Endodermal cell (in vitro differentiated cells): ENCODE measurements around the gene STAB1. TPM values are rescaled to one million over a fixed set of nuclear protein-coding genes. Genes with fewer than 3 reads are reported as not detected.

Source experiments
- DNase-seq: peaks from one replicate; pipeline ENCODE4 v3.0.0-alpha.2; 2017
- H3K27ac ChIP-seq: 2 replicates; pipeline ENCODE4 v1.5.1; 2013; ENCODE audit warnings: mild to moderate bottlenecking, low read depth, low read length, moderate library complexity
- H3K27me3 ChIP-seq: 2 replicates; pipeline ENCODE4 v1.6.1; 2013; ENCODE audit warnings: mild to moderate bottlenecking, low read length, moderate library complexity; ENCODE audit not compliant: insufficient read depth, control insufficient read depth, poor library complexity, severe bottlenecking
- H3K36me3 ChIP-seq: 2 replicates; pipeline ENCODE4 v1.7.0; 2013; ENCODE audit warnings: mild to moderate bottlenecking, low read length, moderate library complexity; ENCODE audit not compliant: control insufficient read depth, insufficient read depth
- H3K4me1 ChIP-seq: one replicate; pipeline ENCODE4 v1.7.0; 2013; ENCODE audit warnings: low read length; ENCODE audit not compliant: control insufficient read depth, insufficient read depth
- H3K4me3 ChIP-seq: 2 replicates; pipeline ENCODE4 v1.5.1; 2013; ENCODE audit warnings: mild to moderate bottlenecking, low read length, moderate library complexity
- H3K9ac ChIP-seq: 2 replicates; pipeline ENCODE4 v1.6.1; 2013; ENCODE audit warnings: mild to moderate bottlenecking, low read length, moderate library complexity; ENCODE audit not compliant: poor library complexity, severe bottlenecking; ENCODE audit errors: extremely low read depth
- H3K9me3 ChIP-seq: 2 replicates; pipeline ENCODE4 v1.6.1; 2013; ENCODE audit warnings: mild to moderate bottlenecking, low read length, moderate library complexity; ENCODE audit not compliant: control insufficient read depth
- H3K27ac Mint-ChIP-seq: 2 replicates; pipeline ENCODE4 v1.8.0; 2020; ENCODE audit warnings: mixed read lengths
- H3K27me3 Mint-ChIP-seq: 2 replicates; pipeline ENCODE4 v1.8.0; 2021; ENCODE audit warnings: mild to moderate bottlenecking, mixed read lengths; ENCODE audit not compliant: insufficient read depth
- H3K36me3 Mint-ChIP-seq: 2 replicates; pipeline ENCODE4 v1.8.0; 2020; ENCODE audit warnings: low read depth, mixed read lengths
- H3K4me1 Mint-ChIP-seq: 2 replicates; pipeline ENCODE4 v1.8.0; 2020; ENCODE audit warnings: mixed read lengths
- H3K4me3 Mint-ChIP-seq: 2 replicates; pipeline ENCODE4 v1.8.0; 2020; ENCODE audit warnings: mild to moderate bottlenecking, moderate library complexity, mixed read lengths
- H3K9me3 Mint-ChIP-seq: 2 replicates; pipeline ENCODE4 v1.8.0; 2020; ENCODE audit warnings: mild to moderate bottlenecking, mixed read lengths
- WGBS, 2 experiments: methylation state at CpG; one replicate each; pipeline versions ENCODE4 v1.1.5 to v1.1.7; 2013; ENCODE audit warnings: missing lambda C conversion rate in 2 of 2, mixed read lengths in 1 of 2; ENCODE audit not compliant: insufficient coverage in 1 of 2, insufficient read length in 1 of 2; 5-methylcytosine and 5-hydroxymethylcytosine counted together
- total RNA-seq, 2 donors: library from RNA; stranded (reverse); fragmentation: NEBNext Ultra II Directional in 1 of 2; extraction: Animal tissue kit (Norgen Biotek cat#: 25700) in 1 of 2; gene quantifications; 2 replicates in 1 of 2; 3 replicates in 1 of 2; pipeline ENCODE4 v1.2.1, GENCODE V29; 2021
- TF ChIP-seq, protein P1 (sequence below): fragments of 200-600 bp; sonication (generic); conservative IDR thresholded peaks from 2 replicates; pipeline ENCODE4 v1.5.0; 2021; ENCODE audit warnings: antibody characterized with exemption, mild to moderate bottlenecking

STAB1 gene
- total RNA-seq, 2 donors from 2014 or later = 0.24 to 0.55 TPM

DNA sequence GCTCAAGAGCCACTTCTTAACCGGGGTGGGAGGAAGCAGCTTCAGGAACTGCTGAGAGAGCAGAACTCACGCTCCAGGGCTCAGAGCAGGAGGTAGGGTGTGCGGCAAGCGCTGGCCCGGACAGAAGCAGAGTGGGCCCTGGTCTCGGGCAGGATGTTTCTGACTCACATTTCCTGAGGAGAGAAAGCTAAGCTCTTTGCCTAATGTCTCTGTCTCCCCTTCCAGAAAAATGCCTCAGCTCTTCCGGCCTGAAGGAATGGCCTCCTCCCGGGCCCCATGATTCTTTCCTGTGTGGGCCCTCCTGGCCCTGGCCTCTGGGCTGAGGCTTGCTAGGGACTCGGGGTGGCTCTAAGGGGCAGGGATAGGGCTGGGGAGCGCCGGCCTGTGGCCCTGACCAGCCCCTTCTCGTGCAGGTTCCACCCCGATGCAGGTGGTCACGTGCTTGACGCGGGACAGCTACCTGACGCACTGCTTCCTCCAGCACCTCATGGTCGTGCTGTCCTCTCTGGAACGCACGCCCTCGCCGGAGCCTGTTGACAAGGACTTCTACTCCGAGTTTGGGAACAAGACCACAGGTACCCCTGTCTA lies 4.1 kb upstream of the STAB1 start:
- no peaks in the 10 kb centered on the region for H3K9me3 Mint-ChIP-seq
- 96 to 97% methylated on average over 21 to 23 of the region's 23 CpGs for WGBS, 2 experiments
- H3K27ac Mint-ChIP-seq = no peak overlapping the region
- Histone ChIP-seq H3K36me3 (peaks cover 34% of the 10 kb centered on the region), H3K4me3 (no peak overlapping the region), H3K4me1 (no peaks in the 10 kb centered on the region), H3K9me3 (no peaks in the 10 kb centered on the region), H3K27ac (no peak overlapping the region), H3K9ac (no peak overlapping the region), H3K27me3 (no peaks in the 10 kb centered on the region)
- peaks cover 37% of the 10 kb centered on the region for H3K36me3 Mint-ChIP-seq
- TF ChIP-seq, protein P1, sequence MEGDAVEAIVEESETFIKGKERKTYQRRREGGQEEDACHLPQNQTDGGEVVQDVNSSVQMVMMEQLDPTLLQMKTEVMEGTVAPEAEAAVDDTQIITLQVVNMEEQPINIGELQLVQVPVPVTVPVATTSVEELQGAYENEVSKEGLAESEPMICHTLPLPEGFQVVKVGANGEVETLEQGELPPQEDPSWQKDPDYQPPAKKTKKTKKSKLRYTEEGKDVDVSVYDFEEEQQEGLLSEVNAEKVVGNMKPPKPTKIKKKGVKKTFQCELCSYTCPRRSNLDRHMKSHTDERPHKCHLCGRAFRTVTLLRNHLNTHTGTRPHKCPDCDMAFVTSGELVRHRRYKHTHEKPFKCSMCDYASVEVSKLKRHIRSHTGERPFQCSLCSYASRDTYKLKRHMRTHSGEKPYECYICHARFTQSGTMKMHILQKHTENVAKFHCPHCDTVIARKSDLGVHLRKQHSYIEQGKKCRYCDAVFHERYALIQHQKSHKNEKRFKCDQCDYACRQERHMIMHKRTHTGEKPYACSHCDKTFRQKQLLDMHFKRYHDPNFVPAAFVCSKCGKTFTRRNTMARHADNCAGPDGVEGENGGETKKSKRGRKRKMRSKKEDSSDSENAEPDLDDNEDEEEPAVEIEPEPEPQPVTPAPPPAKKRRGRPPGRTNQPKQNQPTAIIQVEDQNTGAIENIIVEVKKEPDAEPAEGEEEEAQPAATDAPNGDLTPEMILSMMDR = no peak
- no peaks in the 10 kb centered on the region for H3K4me1 Mint-ChIP-seq
- no peak for DNase-seq
- H3K4me3 Mint-ChIP-seq = no peak overlapping the region
- H3K27me3 Mint-ChIP-seq = no peaks in the 10 kb centered on the region

GRCh38 chr3:52492059-52492458 lies 3.1 kb upstream of the STAB1 start:
- H3K36me3 Mint-ChIP-seq = peaks cover 32% of the 10 kb centered on the region
- H3K27me3 Mint-ChIP-seq = no peaks in the 10 kb centered on the region
- H3K27me3 ChIP-seq = no peaks in the 10 kb centered on the region
- H3K27ac Mint-ChIP-seq = no peak overlapping the region
- no peaks in the 10 kb centered on the region for H3K9me3 Mint-ChIP-seq
- H3K4me1 ChIP-seq = no peaks in the 10 kb centered on the region
- H3K27ac ChIP-seq = peak overlapping the region; percentile 29
- 92 to 96% methylated on average over 19 to 21 of the region's 21 CpGs for WGBS, 2 experiments
- H3K4me3 ChIP-seq = no peak overlapping the region
- TF ChIP-seq, protein P1 = no peak
- no peak overlapping the region for H3K9ac ChIP-seq
- no peaks in the 10 kb centered on the region for H3K9me3 ChIP-seq
- no peak for DNase-seq
- no peak overlapping the region for H3K4me3 Mint-ChIP-seq
- peaks cover 28% of the 10 kb centered on the region for H3K36me3 ChIP-seq
- H3K4me1 Mint-ChIP-seq = no peaks in the 10 kb centered on the region

DNA sequence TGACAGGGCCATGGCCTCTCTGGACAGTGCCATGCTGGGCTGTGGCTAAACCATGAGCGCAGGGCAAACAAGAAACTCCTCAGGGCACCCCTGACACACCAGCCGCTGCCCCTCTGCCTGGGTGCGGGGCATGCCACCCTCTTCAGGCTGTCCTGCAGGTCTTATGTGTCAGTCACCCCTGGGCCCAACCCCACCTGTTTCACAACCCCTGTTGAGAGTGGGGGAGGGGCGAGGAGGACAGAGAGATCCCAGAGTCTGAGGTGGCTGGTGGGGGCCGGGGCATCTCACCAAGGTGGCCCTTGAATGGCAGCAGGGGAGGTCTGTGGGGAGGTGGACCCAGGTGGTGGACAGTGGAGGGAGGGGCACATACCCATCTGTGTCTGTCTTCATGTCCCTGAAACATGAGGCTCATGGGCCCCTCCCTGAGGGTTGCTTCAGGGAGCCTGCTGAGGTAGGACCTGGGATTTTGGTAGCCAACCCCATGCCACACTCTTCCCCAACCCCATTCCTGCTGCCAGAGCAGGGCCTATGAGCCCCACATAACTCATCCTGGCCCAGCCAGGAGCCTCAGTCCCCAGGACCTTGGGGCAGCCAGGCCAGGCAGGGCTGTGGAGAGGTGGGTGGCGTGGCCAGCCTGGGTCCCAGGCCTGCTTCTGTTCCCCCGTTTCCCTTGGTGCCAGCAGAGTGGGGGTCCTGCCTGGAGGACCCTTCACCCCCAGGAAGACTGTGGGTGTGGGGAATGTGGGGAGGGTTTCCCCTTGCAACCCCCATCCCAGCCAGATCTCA lies 1.7 kb upstream of the STAB1 start:
- no peak overlapping the region for H3K4me3 ChIP-seq
- Mint-ChIP-seq H3K4me3 (no peak overlapping the region), H3K27ac (no peak overlapping the region), H3K27me3 (no peaks in the 10 kb centered on the region), H3K9me3 (no peaks in the 10 kb centered on the region), H3K36me3 (peaks cover 22% of the 10 kb centered on the region), H3K4me1 (no peaks in the 10 kb centered on the region)
- H3K27me3 ChIP-seq = no peaks in the 10 kb centered on the region
- no peak for DNase-seq
- H3K9ac ChIP-seq = no peak overlapping the region
- 80 to 94% methylated on average over 1 to 7 of the region's 7 CpGs for WGBS, 2 experiments
- no peaks in the 10 kb centered on the region for H3K4me1 ChIP-seq
- TF ChIP-seq, protein P1 = no peak
- H3K9me3 ChIP-seq = no peaks in the 10 kb centered on the region
- peaks cover 28% of the 10 kb centered on the region for H3K36me3 ChIP-seq
- no peak overlapping the region for H3K27ac ChIP-seq
